RCC 7860 (cell line): ENCODE results near the gene XDH.

ENCODE experiments used
- DNase-seq: peaks from one replicate; pipeline ENCODE4 v3.0.0-alpha.2; 2015; ENCODE audit warnings: low spot score
- FAIRE-seq: peaks from 2 replicates; lab custom pipeline; 2012; peaks lifted over from hg19 to GRCh38; lab: Jason Lieb, UNC

XDH gene

GRCh38 chr2:31414601-31415241, at the start of gene XDH:
Gene XDH, minus strand, starts transcription at chr2:31414742. Its CDS starts 76 bp downstream, at chr2:31414666.
- DNase-seq (peak; percentile 28), FAIRE-seq (no peak)

- FAIRE-seq (no peak), DNase-seq (no peak)
Measured at GRCh38 chr2:31457651-31458050, 43.1 kb upstream of the XDH start.

- FAIRE-seq (no peak), DNase-seq (no peak)
Measured at GRCh38 chr2:31446848-31447247, 32.3 kb upstream of the XDH start.

DNA sequence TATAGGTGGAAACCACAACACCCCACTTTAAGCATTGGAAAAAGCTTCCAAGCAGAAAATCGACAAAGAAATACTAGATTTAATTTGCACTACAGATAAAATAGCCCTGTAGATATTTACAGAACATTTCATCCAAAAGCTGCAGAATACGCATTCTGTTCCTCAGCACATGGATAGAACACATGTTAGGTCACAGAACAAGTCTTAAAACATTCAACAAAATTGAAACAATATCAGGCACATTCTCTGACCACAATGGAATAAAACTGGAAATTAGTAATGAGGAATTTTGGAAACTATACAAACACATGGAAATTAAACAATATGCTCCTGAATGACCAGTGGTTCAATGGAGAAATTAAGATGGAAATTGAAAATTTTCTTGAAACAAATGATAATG, 27.8 kb upstream of the XDH start:
- FAIRE-seq (no peak), DNase-seq (no peak)

GRCh38 chr2:31440764-31441163, 26.2 kb upstream of the XDH start:
- DNase-seq = no peak
- FAIRE-seq = no peak

GRCh38 chr2:31434911-31435310, 20.4 kb upstream of the XDH start:
- no peak for DNase-seq

DNA sequence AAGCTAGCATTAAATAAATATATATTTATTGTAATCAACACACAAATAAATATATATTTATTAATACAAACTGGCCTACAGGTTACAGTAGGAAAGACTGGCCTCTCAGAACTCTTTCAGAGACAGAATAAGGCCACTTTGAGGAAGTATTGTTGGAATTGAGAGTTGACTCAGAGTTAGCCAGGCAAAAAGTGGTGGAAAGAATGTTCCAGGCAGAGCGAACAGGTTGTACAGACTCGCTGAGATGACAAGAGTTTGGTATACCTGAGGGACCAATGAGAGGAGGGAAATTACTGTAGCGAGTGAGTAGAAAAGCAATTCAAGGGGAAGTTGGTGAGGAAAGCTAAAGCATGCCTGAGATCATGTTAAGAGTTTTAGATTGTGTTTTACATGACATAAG, 19.0 kb upstream of the XDH start:
- FAIRE-seq (no peak), DNase-seq (no peak)

More at GRCh38 chr2:31434911-31435310, 20.4 kb upstream of the XDH start:
- FAIRE-seq = no peak

GRCh38 chr2:31430439-31431165, 16.1 kb upstream of the XDH start:
- FAIRE-seq (no peak), DNase-seq (no peak)

- DNase-seq = peak; percentile 77
- FAIRE-seq = peak; percentile 77
Measured at GRCh38 chr2:31429759-31430438, 15.4 kb upstream of the XDH start.

DNA sequence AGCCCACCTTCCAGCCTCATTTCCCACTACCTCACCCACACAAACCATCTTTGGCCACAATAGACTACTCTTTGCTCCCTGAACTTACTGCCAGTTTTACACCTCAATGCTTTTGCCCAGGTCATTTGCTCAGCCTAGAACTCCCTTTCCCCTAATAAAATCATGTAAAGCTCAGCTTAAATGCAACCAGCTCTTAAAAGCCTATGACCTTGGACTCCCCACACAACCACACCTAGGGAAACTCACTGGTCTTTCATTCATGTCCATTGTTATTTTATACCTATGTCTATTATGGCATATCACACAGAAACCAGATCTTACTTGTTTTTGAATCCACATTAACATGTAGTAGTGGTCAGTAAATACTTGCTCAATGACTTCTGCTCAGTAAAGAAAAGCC, 14.5 kb upstream of the XDH start:
- FAIRE-seq = no peak

GRCh38 chr2:31428001-31428418, 13.5 kb upstream of the XDH start:
- DNase-seq (no peak), FAIRE-seq (no peak)

More for the DNA sequence above, 14.5 kb upstream of the XDH start:
- DNase-seq = no peak

- DNase-seq = no peak
- FAIRE-seq = no peak
Measured at GRCh38 chr2:31426096-31426495, 11.6 kb upstream of the XDH start.

GRCh38 chr2:31421634-31422033, 7.1 kb upstream of the XDH start:
- DNase-seq (no peak), FAIRE-seq (no peak)

DNA sequence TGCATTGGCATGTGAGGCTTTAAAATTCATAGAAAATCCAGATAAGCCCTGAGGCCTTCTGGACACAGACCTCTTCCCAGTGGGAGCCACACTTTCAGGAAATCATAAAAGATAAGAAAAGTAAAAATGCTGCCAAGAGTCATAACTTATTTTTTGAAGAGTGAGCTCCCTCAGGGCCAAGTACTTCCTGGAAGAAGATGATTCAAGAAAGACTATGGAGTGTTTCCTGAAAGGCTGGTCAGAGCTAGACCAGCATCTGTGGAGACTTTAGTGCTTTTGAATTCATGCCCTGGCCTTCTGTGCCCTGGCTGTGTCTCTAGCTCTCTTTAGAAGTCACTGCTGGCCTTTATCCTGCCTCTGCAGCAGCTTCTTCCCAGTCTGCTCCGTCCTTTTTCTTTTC, 6.4 kb upstream of the XDH start:
- DNase-seq (no peak), FAIRE-seq (no peak)

DNA sequence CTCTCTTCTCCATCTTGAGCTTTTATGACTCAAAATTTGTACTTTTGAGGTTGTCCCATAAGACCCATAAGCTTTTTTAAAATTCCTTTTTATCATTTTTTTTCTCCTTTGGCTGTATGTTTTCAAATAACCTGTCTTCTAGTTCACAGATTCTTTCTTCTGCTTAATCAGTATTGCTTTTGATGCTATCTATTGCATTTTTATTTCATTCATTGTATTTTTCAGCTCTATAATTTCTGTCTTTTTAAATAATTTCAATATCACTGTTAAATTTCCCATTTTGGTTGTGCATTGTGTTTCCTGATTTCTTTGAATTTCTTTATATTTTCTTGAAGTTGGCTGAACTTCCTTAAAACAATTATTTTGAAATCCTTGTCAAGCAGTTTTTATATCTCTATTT, 4.8 kb upstream of the XDH start:
- FAIRE-seq (no peak), DNase-seq (no peak)

GRCh38 chr2:31415421-31415820, 879 bp upstream of the XDH start:
- DNase-seq = no peak
- FAIRE-seq = no peak

- FAIRE-seq (no peak), DNase-seq (no peak)
Measured at GRCh38 chr2:31413862-31414550, 536 bp downstream of the XDH start.

DNA sequence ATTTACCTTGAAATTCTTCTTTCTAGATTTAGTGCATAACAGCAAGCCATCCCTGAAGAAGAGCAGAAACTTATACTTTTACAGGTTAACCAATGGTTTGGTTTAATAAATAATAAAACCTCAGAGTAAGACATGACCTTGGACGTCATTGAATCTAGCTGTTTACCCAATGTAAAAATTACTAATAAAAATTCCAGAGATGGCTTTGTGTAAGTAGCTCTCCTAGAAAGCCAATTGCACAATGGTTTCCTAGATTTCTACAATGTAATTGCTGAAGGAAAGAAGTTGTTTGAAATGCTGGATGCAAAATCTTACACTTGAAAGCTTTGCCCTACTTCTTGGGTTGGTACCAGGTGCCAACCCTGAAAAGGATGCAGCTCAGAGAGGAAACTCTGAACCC, 1.5 kb downstream of the XDH start:
- DNase-seq = no peak
- no peak for FAIRE-seq

- DNase-seq (no peak), FAIRE-seq (no peak)
Measured at GRCh38 chr2:31411771-31412170, 2.8 kb downstream of the XDH start.

GRCh38 chr2:31406593-31407385, 7.8 kb downstream of the XDH start:
- FAIRE-seq = no peak

GRCh38 chr2:31404827-31405226, 9.7 kb downstream of the XDH start:
- FAIRE-seq = no peak

More at GRCh38 chr2:31406593-31407385, 7.8 kb downstream of the XDH start:
- no peak for DNase-seq

More at GRCh38 chr2:31404827-31405226, 9.7 kb downstream of the XDH start:
- DNase-seq = peak; percentile 57
